Gastrocnemius medialis (tissue), 4 donors: ENCODE data around the gene BORCS5.

Experiments
- POLR2A ChIP-seq, 2 donors: fragments of 450-650 bp; IDR thresholded peaks; one replicate each; pipeline ENCODE4 v1.6.1; 2017; ENCODE audit warnings: antibody characterized with exemption in 2 of 2, mild to moderate bottlenecking in 2 of 2, moderate library complexity in 2 of 2
- TF ChIP-seq, protein P1 (sequence below), 5 experiments: fragments of 450-650 bp in 3 of 5; fragments of 200-600 bp in 2 of 5; sonication (generic) in 2 of 5; IDR thresholded peaks in 4 of 5; conservative IDR thresholded peaks in 1 of 5; 1 replicate in 4 of 5; 2 replicates in 1 of 5; pipeline ENCODE4 v1.5.1; 2016 to 2019; ENCODE audit warnings: antibody characterized with exemption in 5 of 5, mild to moderate bottlenecking in 3 of 5, moderate library complexity in 3 of 5

DNA sequence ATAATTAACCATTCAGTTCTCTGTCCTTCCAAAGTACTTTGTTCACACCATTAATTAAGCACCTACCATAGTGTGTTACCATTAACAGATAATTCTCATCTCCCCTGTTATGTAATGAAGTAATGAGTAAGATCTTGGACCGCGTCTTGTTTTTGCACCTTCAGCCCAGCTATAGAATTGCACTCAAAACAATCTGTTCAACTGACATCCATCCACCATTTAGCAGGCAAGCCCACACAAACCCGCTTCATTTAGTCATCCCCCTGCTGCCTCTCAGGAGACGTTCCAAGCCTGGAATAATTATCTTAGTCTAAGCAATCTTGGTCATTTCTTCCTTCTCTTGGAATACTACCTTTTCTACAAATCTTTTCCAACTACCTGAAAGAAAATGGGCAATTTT is 131.4 kb downstream of the BORCS5 start:
- TF ChIP-seq, protein P1, sequence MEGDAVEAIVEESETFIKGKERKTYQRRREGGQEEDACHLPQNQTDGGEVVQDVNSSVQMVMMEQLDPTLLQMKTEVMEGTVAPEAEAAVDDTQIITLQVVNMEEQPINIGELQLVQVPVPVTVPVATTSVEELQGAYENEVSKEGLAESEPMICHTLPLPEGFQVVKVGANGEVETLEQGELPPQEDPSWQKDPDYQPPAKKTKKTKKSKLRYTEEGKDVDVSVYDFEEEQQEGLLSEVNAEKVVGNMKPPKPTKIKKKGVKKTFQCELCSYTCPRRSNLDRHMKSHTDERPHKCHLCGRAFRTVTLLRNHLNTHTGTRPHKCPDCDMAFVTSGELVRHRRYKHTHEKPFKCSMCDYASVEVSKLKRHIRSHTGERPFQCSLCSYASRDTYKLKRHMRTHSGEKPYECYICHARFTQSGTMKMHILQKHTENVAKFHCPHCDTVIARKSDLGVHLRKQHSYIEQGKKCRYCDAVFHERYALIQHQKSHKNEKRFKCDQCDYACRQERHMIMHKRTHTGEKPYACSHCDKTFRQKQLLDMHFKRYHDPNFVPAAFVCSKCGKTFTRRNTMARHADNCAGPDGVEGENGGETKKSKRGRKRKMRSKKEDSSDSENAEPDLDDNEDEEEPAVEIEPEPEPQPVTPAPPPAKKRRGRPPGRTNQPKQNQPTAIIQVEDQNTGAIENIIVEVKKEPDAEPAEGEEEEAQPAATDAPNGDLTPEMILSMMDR (IDR thresholded peaks at IDR 0.05 in 4 of 5, conservative IDR thresholded peaks at IDR 0.05 in 1 of 5), result no peak
- TF ChIP-seq POLR2A (IDR thresholded peaks at IDR 0.05), result no peak
